H7 (cell line): ENCODE data around the gene NAV2. TPM values are rescaled to one million over a fixed set of nuclear protein-coding genes. Genes with fewer than 3 reads are reported as not detected.

ENCODE experiments used
- DNase-seq: peaks from one replicate; pipeline ENCODE4 v3.0.0; 2012
- H3K27me3 ChIP-seq: 2 replicates; pipeline ENCODE4 v1.6.0; 2011; ENCODE audit warnings: mild to moderate bottlenecking, low read length; ENCODE audit not compliant: control insufficient read depth, insufficient read depth
- H3K36me3 ChIP-seq: replicated peaks from 2 replicates; pipeline ENCODE4 v1.5.1; 2011; ENCODE audit warnings: low read length; ENCODE audit not compliant: control insufficient read depth, insufficient read depth
- H3K4me3 ChIP-seq: 2 replicates; pipeline ENCODE4 v1.5.1; 2011; ENCODE audit warnings: low read depth, mild to moderate bottlenecking, control low read depth, low read length, moderate library complexity; ENCODE audit not compliant: insufficient read depth
- total RNA-seq: library from RNA; depleted of rRNA; stranded (reverse); fragments of >200 nt; shearing (Covaris generic); gene quantifications from 2 replicates; pipeline ENCODE4 v1.2.3, GENCODE V29; 2014

NAV2 gene
- total RNA-seq, 1 experiment from 2014 or later: 11.1 TPM

GRCh38 chr11:20042811-20043341 is 330.2 kb downstream of the NAV2 start:
- Histone ChIP-seq H3K27me3 (no peaks in the 10 kb centered on the region), H3K4me3 (no peak overlapping the region), H3K36me3 (peaks cover 12% of the 10 kb centered on the region)
- DNase-seq: peak; percentile 30

- Histone ChIP-seq H3K4me3 (no peak overlapping the region), H3K27me3 (no peaks in the 10 kb centered on the region), H3K36me3 (peaks cover 12% of the 10 kb centered on the region)
- DNase-seq: no peak
Observed at GRCh38 chr11:20043992-20044391, 331.4 kb downstream of the NAV2 start.

- H3K27me3 ChIP-seq: no peaks in the 10 kb centered on the region
- H3K4me3 ChIP-seq: no peak overlapping the region
- H3K36me3 ChIP-seq: peaks cover 11% of the 10 kb centered on the region
- DNase-seq: no peak
Observed at GRCh38 chr11:20045098-20045688, 332.6 kb downstream of the NAV2 start.

DNA sequence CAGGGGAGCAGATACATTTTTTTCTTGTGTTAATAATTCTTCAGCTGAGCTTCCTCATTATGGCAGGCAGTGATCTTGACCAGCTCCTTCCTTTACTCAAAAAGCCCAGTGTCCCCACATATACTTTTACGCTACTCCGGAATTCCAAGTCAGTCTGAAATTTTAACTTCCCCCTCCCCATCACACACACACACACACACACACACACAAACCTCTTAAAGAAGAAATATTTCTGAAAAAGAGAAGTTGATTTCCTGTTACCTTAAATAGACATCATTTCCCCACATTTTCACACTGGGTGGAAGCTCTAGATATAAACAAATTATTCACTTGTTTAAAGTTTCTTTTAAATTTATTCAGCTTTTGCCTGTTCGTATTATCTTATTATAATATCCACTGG is 333.8 kb downstream of the NAV2 start:
- H3K4me3 ChIP-seq: no peak overlapping the region
- H3K27me3 ChIP-seq: no peaks in the 10 kb centered on the region
- no peak for DNase-seq
- H3K36me3 ChIP-seq: peaks cover 11% of the 10 kb centered on the region

DNA sequence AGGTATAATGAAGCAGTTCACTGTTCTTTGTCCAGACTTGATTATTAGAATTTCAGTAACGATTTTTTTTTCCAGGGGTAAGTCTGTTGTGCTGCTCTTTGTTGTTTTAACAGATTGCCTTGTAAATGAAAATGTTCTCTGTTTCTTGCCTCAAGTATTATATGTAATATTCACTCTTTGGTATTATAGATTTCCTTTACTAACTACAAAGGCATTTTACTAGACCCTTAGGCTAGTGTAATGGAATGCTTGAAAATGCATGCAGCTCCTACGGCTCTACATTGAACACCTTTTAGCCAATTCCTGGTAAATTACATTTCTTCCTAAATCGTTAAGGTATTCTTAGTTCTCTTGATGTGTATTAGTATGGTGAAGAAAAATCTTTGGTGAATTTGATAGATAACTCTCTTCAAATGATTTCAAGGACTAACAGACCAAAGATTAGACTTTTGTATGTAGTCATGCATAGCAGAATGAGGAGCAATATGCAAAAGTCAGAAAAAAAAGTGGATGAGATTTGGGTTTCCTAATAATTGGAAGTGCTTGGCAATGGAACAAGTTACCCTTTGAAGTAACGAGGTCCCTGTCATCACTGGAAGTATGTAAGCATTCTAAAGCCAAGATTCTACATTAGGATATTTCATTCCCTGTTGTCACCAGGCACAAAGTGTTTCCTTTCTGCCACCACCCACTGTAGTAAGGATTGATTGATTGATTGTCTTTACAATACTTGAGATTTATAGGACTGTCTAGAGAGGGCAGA is 334.6 kb downstream of the NAV2 start:
- H3K27me3 ChIP-seq: no peaks in the 10 kb centered on the region
- H3K4me3 ChIP-seq: no peak overlapping the region
- peaks cover 11% of the 10 kb centered on the region for H3K36me3 ChIP-seq
- DNase-seq: no peak

GRCh38 chr11:20047769-20048154 is 335.1 kb downstream of the NAV2 start:
- Histone ChIP-seq H3K36me3 (peaks cover 11% of the 10 kb centered on the region), H3K4me3 (no peak overlapping the region), H3K27me3 (no peaks in the 10 kb centered on the region)
- no peak for DNase-seq

GRCh38 chr11:20048246-20048645 is 335.6 kb downstream of the NAV2 start:
- no peak for DNase-seq
- peaks cover 11% of the 10 kb centered on the region for H3K36me3 ChIP-seq
- no peaks in the 10 kb centered on the region for H3K27me3 ChIP-seq
- no peak overlapping the region for H3K4me3 ChIP-seq

- no peak for DNase-seq
- no peak overlapping the region for H3K4me3 ChIP-seq
- H3K36me3 ChIP-seq: peaks cover 11% of the 10 kb centered on the region
- no peaks in the 10 kb centered on the region for H3K27me3 ChIP-seq
Observed at GRCh38 chr11:20048707-20049106, 336.1 kb downstream of the NAV2 start.

DNA sequence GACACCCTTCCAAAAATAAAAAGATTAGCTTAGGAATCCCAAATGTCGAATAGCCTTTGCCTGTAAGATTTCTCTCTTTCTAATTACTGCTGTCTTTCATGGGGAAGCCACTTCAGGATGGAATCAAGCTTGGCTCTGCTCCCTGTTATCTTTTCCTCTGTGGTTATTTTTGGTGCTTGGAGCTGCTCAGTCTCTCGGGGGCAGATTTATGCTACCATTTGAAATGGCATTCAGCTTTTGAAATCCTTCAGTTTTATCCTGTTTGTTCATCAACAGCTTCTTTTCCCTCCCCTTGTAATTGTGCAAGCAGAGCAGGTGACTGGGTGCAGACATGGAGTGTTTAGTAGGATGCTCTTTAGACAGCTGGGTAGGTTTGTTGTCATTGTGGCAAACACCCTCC is 336.6 kb downstream of the NAV2 start:
- Histone ChIP-seq H3K36me3 (peaks cover 14% of the 10 kb centered on the region), H3K27me3 (no peaks in the 10 kb centered on the region), H3K4me3 (no peak overlapping the region)
- no peak for DNase-seq

- H3K4me3 ChIP-seq: no peak overlapping the region
- DNase-seq: peak; percentile 55
- H3K36me3 ChIP-seq: peaks cover 13% of the 10 kb centered on the region
- no peaks in the 10 kb centered on the region for H3K27me3 ChIP-seq
Observed at GRCh38 chr11:20050048-20050447, 337.4 kb downstream of the NAV2 start.

DNA sequence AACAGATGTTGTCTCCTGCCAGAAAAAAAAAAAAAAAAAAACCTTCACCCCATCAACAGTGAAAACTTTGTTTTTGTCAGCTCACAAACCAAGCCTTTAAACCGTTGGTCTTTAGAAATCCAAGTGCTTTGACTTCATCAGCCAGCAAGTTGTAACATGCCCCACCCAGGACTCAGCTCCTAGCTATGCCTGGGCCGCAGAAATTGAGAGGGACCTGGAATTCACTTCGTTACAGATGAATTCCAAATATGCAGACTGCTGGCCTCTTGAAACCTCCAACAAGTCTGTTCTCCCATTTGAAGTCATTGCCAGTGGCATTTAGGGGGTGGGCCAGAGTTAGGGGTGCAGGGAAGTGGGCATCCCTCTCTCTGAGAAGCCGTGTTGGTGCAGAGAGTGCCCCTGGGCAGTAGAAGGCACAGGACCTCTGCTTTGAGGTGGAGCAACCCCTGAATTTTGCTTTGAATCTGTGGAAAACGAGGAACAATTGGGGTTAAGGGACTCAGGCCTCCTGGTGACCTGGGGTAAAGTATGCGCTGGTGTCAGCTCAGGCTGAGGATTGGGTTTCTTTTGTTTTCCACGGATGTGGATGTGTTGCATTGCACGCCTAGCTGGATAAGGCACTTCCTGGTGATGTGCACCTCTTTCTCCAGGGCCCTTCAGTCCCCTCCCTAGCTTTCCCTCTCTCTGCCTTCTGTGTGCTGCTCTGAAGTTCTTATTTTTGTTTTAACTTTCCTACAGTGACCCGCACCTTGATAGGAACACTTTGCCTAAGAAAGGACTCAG is 338.1 kb downstream of the NAV2 start:
- H3K36me3 ChIP-seq: peaks cover 14% of the 10 kb centered on the region

GRCh38 chr11:20051469-20052399 is 339.1 kb downstream of the NAV2 start:
- Histone ChIP-seq H3K27me3 (no peaks in the 10 kb centered on the region), H3K36me3 (peaks cover 14% of the 10 kb centered on the region), H3K4me3 (no peak overlapping the region)
- no peak for DNase-seq

More for the DNA sequence above, 338.1 kb downstream of the NAV2 start:
- DNase-seq: no peak
- no peaks in the 10 kb centered on the region for H3K27me3 ChIP-seq
- H3K4me3 ChIP-seq: no peak overlapping the region

DNA sequence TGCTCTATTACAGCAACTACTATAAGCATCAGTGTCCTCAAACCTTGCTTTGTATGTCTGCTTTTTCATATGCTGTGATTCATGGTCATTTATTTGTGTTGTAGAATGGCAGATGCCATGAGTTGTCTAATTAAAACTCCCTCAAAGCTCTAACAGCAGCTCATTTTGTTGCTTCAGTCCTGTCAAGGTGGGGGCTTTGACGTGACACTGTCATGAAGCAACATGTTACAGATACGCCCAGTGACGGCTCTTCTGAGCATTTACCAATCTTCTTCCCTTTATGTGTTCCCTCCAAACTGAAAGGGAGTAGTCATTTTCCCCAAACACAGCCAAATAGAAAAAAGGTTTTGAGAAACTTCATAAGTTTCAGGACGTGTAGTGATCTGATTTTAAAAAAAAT is 340.9 kb downstream of the NAV2 start:
- H3K36me3 ChIP-seq: peaks cover 14% of the 10 kb centered on the region
- no peak overlapping the region for H3K4me3 ChIP-seq
- H3K27me3 ChIP-seq: no peaks in the 10 kb centered on the region
- no peak for DNase-seq

- DNase-seq: no peak
- H3K36me3 ChIP-seq: peaks cover 11% of the 10 kb centered on the region
- no peaks in the 10 kb centered on the region for H3K27me3 ChIP-seq
- no peak overlapping the region for H3K4me3 ChIP-seq
Observed at GRCh38 chr11:20054584-20054983, 341.9 kb downstream of the NAV2 start.
